CD4-positive, alpha-beta T cell treated with Interleukin-21 for 1 hour (primary cell): ENCODE measurements around the gene GCAT.

Experiments used
- DNase-seq: peaks from one replicate; pipeline ENCODE4 v3.0.0-alpha.2; 2020

GCAT gene

DNA sequence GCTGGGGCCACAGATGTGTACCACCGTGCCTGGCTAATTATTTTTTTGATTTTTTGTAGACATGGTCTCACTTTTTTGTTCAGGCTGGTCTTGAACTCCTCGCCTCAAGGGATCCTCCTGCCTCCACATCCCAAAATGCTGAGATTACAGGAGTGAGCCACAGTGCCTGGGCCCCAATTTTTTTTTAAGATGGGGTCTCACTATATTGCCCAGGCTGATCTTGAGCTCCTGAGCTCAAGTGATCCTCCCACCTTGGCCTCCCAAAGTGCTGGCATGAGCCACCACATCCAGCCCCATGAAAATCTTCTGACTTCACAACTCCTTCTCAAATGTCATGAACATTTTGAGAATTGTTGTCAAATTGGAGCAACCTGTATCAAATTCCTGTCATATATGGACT is 38.7 kb downstream of the GCAT start:
- no peak for DNase-seq

DNA sequence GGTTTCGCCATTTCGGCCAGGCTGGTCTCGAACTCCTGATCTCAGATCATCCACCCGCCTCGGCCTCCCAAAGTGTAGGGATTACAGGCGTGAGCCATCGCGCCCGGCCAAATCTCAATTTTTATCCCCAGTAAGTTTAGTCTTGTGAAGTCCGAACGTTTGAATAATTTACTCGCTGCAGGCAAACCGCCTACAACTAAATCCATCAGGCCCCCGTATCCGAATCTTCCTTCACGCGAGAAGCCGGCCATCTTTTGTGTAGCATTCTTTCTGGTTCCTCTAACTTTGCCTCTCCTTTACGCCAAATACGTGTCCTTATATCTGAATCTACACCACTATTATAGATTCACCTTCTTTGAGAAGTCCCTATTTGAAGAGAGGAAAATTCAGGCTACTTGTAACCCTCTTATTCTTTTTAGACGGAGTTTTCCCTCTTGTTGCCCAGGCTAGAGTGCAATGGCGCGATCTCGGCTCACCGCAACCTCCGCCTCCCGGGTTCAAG is 40.9 kb downstream of the GCAT start:
- DNase-seq = peak; percentile 35

DNA sequence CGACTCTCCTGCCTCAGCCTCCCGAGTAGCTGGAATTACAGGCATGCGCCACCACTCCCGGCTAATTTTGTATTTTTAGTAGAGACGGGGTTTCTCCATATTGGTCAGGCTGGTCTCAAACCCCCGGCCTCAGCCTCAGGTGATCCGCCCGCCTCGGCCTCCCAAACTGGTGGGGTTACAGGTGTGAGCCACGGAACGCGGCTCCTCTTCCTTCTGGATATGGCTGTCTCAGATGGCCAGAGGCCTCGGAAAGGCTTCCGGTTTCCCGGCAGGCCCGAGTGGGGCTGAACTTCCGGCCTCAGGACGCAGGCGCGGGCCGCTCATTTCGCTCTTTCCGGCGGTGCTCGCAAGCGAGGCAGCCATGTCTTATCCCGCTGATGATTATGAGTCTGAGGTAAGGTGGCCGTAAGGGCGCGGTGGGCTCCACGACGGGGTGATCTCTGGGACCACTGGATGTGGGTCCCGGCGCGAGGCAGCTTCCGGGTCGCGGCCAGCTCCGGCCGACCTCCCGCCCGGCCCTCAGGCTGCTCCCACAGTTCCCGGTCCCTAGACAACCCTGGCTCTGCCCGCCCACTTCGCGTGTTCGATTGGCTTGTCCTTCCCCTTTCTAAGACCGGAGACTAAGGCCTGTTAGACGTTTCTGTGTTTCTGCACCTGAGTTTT is 41.5 kb downstream of the GCAT start, which contains the start of gene EIF3L:
Gene EIF3L (plus strand): TSS at position 331 of the 663 bp plus-strand sequence. CDS start 31 bp downstream, at position 362.
- peak; percentile 88 for DNase-seq

DNA sequence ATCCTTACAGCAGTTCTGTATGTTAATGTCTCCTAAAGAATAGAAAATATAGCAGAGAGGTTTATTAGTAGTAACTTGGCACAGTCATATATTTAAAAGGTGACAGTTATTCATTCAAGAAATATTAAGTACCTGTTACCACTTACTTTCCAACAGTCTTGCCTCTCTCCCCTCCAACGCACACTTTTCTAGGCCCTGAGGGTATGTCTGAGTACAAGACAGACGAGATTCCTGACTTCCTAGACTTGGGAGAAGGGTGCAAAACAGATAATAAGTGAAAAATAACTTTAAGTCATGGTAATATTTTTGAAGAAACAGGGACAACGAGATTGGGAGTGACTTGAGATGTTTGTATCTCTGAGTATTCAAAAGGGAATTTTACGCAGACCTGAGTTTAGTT is 43.1 kb downstream of the GCAT start:
- DNase-seq = no peak

DNA sequence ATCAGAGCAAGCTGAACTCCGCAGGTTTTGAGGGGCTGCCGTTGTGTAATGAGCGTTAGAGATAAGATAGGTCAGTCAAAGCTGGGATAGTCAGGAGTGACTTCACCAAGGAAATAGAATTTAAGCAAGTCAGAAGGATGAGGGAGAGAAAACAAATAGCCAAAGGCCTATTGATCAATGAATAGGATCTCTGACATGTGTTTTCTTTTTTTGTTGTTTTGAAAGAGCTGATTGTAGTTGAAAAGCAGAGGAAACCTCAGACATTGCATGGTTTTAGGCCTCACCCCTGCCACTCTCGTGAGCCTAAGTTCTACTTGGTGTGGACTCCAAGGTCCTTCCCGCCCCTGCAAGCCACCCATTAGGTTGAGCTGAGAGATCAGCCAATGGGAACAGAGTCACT is 44.7 kb downstream of the GCAT start:
- DNase-seq = no peak

DNA sequence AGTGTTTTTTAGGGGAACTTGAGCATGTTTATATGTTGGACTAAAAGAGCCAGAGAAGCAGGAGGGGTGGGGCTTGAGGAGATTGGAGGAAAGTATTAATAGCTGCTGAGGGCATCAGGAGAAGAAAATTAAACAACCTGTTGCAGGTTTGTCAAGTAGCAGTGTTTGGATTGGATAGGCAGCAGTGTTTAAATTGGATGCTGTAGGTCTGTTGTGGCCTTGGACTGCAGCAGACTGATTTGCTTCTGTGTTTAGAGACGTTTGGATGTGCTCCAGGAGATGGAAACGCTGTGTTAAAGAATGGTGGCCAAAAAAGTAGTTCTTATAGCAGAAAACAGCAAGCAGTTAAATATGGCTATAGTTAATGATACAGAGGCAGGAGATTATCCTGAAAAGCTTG is 47.2 kb downstream of the GCAT start:
- DNase-seq = no peak

DNA sequence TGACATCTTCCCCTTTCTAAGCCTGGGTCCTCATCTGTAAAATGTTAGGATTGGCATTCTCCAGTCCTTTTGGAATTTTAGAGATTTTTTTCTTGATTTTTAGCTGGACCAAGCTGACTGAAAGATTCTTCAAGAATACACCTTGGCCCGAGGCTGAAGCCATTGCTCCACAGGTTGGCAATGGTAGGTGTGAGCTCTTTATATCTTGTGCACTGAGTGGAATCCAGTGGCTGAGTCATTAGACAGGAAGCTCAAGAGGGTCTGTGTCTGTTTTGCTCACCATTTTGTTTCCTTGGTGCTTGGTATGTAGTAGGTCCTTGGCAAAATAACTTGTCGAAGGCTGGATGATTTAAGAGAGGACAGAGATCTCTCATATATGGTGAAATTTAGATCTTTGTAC is 47.7 kb downstream of the GCAT start:
- no peak for DNase-seq

DNA sequence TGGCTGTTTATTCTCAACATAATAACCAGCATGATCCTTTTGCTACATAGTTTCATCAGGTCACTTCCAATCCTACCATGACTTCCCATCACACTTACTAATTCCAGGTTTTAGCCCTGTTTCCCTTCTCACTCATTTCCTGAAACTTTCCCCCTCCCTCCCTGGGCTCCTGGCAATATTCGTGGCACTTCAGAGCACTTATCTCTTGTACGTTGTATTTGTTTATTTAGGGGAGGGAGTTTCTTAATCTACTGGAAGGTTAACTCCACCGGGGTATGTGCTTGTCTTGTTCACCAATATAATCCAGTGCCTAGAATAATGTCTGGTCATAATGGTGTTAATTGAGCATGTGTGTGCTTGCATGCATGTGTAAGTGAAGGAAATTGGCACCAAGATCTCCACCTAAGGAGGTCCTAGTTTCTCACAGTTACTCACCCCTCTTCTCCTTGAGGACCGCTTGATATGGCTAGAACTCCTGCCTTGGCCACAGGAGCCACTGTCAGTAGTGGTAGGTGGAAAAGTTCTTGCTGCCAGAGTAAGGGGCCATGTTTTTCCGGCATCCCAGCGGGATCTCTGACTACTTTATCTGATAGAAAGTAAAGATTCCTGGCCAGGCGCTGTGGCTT is 53.2 kb downstream of the GCAT start:
- DNase-seq = no peak

DNA sequence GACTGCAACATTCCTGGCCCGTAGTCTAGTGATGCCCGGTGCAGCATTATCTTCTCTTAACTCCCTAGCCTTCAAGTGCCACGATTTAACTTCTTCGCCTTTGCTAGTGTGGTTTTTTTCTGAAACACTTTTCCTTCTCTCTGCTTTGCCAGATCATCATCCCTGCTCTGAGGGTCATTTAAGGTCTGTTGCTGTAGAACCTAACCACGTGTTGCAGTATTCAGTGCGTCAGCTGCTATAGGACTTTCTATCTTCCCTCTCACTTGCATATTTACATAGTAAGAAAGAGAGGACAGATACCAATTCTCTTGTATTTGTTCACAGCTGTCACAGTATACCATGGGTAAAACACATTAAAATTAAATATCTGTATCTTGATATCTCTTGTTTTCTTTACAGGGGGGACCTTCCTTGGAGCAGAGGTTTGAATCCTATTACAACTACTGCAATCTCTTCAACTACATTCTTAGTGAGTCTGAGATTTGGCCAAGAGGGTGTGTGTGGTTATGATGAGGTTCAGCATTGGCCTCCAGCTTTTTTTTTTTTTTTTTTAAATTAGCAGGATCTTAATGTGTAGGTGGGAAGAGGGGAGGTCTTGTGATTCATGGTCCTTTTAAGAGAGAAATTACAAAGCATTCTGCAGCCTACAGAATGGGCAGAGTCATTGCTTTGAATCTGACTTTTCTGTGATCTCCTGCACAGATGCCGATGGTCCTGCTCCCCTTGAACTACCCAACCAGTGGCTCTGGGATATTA is 55.0 kb downstream of the GCAT start:
- DNase-seq = no peak

DNA sequence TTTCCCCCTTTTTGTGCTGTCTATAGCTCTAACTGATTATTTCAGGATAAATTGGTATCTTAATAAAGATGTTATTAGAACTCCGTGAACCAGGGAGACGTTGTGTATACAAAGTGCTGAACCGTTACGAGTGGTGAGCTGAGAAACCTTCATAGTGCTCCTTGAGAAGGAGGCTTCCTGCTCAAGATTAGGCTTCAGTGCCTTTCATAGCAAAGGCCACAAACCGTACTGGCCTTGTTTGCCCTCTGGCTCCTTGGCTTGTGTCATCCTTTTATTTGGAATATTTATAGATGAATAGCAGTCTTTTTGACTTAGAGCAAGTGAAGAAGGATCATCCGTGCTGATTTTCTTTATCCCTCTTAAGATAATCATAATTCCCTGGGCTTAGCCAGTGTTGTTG is 57.8 kb downstream of the GCAT start:
- no peak for DNase-seq
